IMR-90 (cell line): ENCODE results near the gene GYG2. TPM values are rescaled to one million over a fixed set of nuclear protein-coding genes. Genes with fewer than 3 reads are reported as not detected.

Experiments used
- polyA plus RNA-seq, 3 experiments: library from polyadenylated mRNA; depleted of rRNA; stranded (reverse); fragments of >200 nt; gene quantifications; 2 replicates each; pipeline ENCODE4 v1.2.3, GENCODE V29; 2012; ENCODE audit warnings: low replicate concordance in 1 of 3
- total RNA-seq: library from RNA; depleted of rRNA; stranded (reverse); fragments of >200 nt; gene quantifications from 2 replicates; pipeline ENCODE4 v1.2.3, GENCODE V29; 2012; rRNA removed

The GYG2 gene
- total and polyA plus RNA-seq, 2 of the 4 experiments (the other 2 are of a cell fraction), result 9.6 to 13.1 TPM

Other genes with a start within 250 kb of the GYG2 start
- 102 and 107 TPM in 2 replicates for gene CD99, start 137.6 kb upstream of the GYG2 start, total RNA-seq
- gene CD99, start 137.6 kb upstream of the GYG2 start, polyA plus RNA-seq (2012; rRNA removed), result 369 and 477 TPM in 2 replicates
- under 0.01 TPM in 1 of 2 replicates, not detected in the other for gene XG, start 76.9 kb upstream of the GYG2 start, total RNA-seq
- gene XG, start 76.9 kb upstream of the GYG2 start, polyA plus RNA-seq (2012; rRNA removed), result not detected in 2 replicates
- gene ARSD, start 100.4 kb downstream of the GYG2 start, total RNA-seq, result 6.3 and 7.2 TPM in 2 replicates
- gene ARSD, start 100.4 kb downstream of the GYG2 start, polyA plus RNA-seq (2012; rRNA removed), result 5.1 and 5.2 TPM in 2 replicates
- not detected in 2 replicates for gene ARSH, start 177.6 kb downstream of the GYG2 start, total RNA-seq
- not detected in 2 replicates for gene ARSH, start 177.6 kb downstream of the GYG2 start, polyA plus RNA-seq (2012; rRNA removed)
- gene ARSF, start 212.5 kb downstream of the GYG2 start, total RNA-seq, result not detected in 2 replicates
- gene ARSF, start 212.5 kb downstream of the GYG2 start, polyA plus RNA-seq (2012; rRNA removed), result not detected in 2 replicates